H1 (cell line): Measurements from ENCODE around the gene CCDC148. TPM values are rescaled to one million over a fixed set of nuclear protein-coding genes. Genes with fewer than 3 reads are reported as not detected.

ENCODE experiments used
- ASH2L ChIP-seq: fragments of 200-600, 300-600 bp; sonication (generic); IDR thresholded peaks from one replicate; pipeline ENCODE4 v1.7.1; 2017; ENCODE audit warnings: low read length
- BRCA1 ChIP-seq: IDR thresholded peaks from 2 replicates; pipeline ENCODE4 v1.6.1; 2012; ENCODE audit warnings: low read depth, low read length, improper control_type of control experiment
- CEBPB ChIP-seq: IDR thresholded peaks from 2 replicates; pipeline ENCODE4 v1.6.1; 2012; ENCODE audit warnings: low read depth, low read length
- CHD7 ChIP-seq: fragments of 300-600 bp; sonication (generic); IDR thresholded peaks from 2 replicates; pipeline ENCODE4 v1.7.1; 2012; ENCODE audit warnings: low read length, moderate library complexity, mild to moderate bottlenecking, inconsistent platforms; ENCODE audit not compliant: insufficient replicate concordance
- HDAC6 ChIP-seq: IDR thresholded peaks from one replicate; pipeline ENCODE4 v1.7.1; 2012; ENCODE audit warnings: low read depth, mild to moderate bottlenecking, inconsistent platforms, low read length, moderate library complexity
- POU5F1 ChIP-seq: IDR thresholded peaks from 2 replicates; pipeline ENCODE4 v1.6.1; 2011; ENCODE audit warnings: low read depth, mild to moderate bottlenecking, low read length, moderate library complexity
- polyA plus RNA-seq, 7 experiments: library from polyadenylated mRNA; depleted of rRNA in 3 of 7; stranded (reverse) in 5 of 7; unstranded in 2 of 7; fragments of >200 nt in 5 of 7; fragments of 200-250 nt in 2 of 7; gene quantifications; 1 replicate in 5 of 7; 2 replicates in 1 of 7; 4 replicates in 1 of 7; pipeline versions ENCODE4 v1.2.1 to v1.2.3, GENCODE V29; 2011 to 2013; ENCODE audit warnings: missing spikeins in 2 of 7, mixed read lengths in 2 of 7
- total RNA-seq: library from RNA; stranded (reverse); fragmentation: NEBNext Ultra II Directional; extraction: Animal tissue kit (Norgen Biotek cat#: 25700); gene quantifications from 2 replicates; pipeline ENCODE4 v1.2.1, GENCODE V29; 2021

Gene CCDC148
- total and polyA plus RNA-seq, 2 of the 8 experiments (the other 6 are each of a cell fraction or from before 2014, with no cell fraction given), result 0.45 to 1.3 TPM

DNA sequence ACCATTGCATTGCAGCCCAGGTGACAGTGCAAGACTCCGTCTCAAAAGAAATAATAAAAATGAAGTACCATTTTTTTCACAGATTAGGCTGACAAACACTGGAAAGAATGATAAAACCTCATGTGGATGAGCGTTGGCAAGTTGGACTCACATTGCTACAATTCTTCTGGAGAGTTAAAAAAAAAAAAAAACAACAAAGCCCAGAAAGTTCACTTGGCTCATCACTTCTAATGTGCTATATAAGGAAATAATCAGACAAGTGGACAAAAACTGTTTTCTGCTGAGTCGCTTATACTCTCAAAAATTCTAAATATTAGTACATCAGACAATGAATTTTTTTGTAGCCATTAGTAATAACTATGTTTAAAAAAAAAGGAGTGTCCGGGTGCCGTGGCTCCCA, 38.6 kb upstream of the CCDC148 start (continued):
- TF ChIP-seq CHD7 (no peak), ASH2L (no peak), BRCA1 (no peak), POU5F1 (no peak), CEBPB (no peak), HDAC6 (no peak)
- TF ChIP-seq, all 59 proteins: peak for 0
